Activated CD4-positive, alpha-beta T cell treated with anti-CD3 and anti-CD28 coated beads for 4 hours (primary cell): Measurements from ENCODE around the gene ERBB4.

Experiments used
- DNase-seq, 2 donors: peaks; one replicate each; pipeline ENCODE4 v3.0.0-alpha.2; 2020

Gene ERBB4

GRCh38 chr2:212426637-212427412, 111.8 kb downstream of the ERBB4 start:
- DNase-seq = no peak

- no peak for DNase-seq
Observed at GRCh38 chr2:212424082-212424481, 114.5 kb downstream of the ERBB4 start.

- no peak for DNase-seq
Observed at GRCh38 chr2:212423089-212423488, 115.5 kb downstream of the ERBB4 start.

GRCh38 chr2:212421556-212422334, 116.9 kb downstream of the ERBB4 start:
- no peak for DNase-seq

GRCh38 chr2:212416086-212416485, 122.5 kb downstream of the ERBB4 start:
- DNase-seq = no peak

GRCh38 chr2:212414767-212415211, 123.8 kb downstream of the ERBB4 start:
- DNase-seq = no peak

GRCh38 chr2:212409560-212409959, 129.0 kb downstream of the ERBB4 start:
- DNase-seq = no peak

GRCh38 chr2:212408524-212408923, 130.1 kb downstream of the ERBB4 start:
- DNase-seq = no peak

GRCh38 chr2:212406716-212407115, 131.9 kb downstream of the ERBB4 start:
- DNase-seq = no peak

- no peak for DNase-seq
Observed at GRCh38 chr2:212402316-212402715, 136.3 kb downstream of the ERBB4 start.

GRCh38 chr2:212398316-212398715, 140.3 kb downstream of the ERBB4 start:
- no peak for DNase-seq

GRCh38 chr2:212392544-212392943, 146.1 kb downstream of the ERBB4 start:
- no peak for DNase-seq

- no peak for DNase-seq
Observed at GRCh38 chr2:212392043-212392442, 146.6 kb downstream of the ERBB4 start.

- no peak for DNase-seq
Observed at GRCh38 chr2:212387146-212387545, 151.5 kb downstream of the ERBB4 start.

GRCh38 chr2:212385241-212385640, 153.4 kb downstream of the ERBB4 start:
- DNase-seq = no peak

GRCh38 chr2:212384027-212384426, 154.6 kb downstream of the ERBB4 start:
- no peak for DNase-seq

- DNase-seq = no peak
Observed at GRCh38 chr2:212381428-212382102, 157.0 kb downstream of the ERBB4 start.

GRCh38 chr2:212379103-212379502, 159.5 kb downstream of the ERBB4 start:
- DNase-seq = no peak

- no peak for DNase-seq
Observed at GRCh38 chr2:212367431-212367830, 171.2 kb downstream of the ERBB4 start.

- no peak for DNase-seq
Observed at GRCh38 chr2:212364112-212364985, 174.3 kb downstream of the ERBB4 start.

- DNase-seq = no peak
Observed at GRCh38 chr2:212361174-212361756, 177.3 kb downstream of the ERBB4 start.

- DNase-seq = no peak
Observed at GRCh38 chr2:212360068-212360460, 178.5 kb downstream of the ERBB4 start.
